GM23338 (cell line): ENCODE measurements around the gene HSD17B1. TPM values are rescaled to one million over a fixed set of nuclear protein-coding genes. Genes with fewer than 3 reads are reported as not detected.
A peak's percentile ranks its signal among the peaks of the same experiment; 100 is the strongest.

ENCODE experiments used
- ATAC-seq: fragments of 200-7000 bp; cut with Tn5 transposase; 3 replicates; pipeline ENCODE4 v1.9.1; 2020
- DNase-seq: peaks from one replicate; pipeline ENCODE4 v3.0.0-alpha.2; 2015; ENCODE audit warnings: low spot score
- H2AFZ ChIP-seq: fragments of 200-600 bp; sonication (generic); 2 replicates; pipeline ENCODE4 v1.8.0; 2016; ENCODE audit warnings: antibody characterized with exemption, mild to moderate bottlenecking, moderate library complexity
- H3F3A ChIP-seq: fragments of 200-600 bp; sonication (generic); replicated peaks from 2 replicates; pipeline ENCODE4 v1.8.0; 2017; ENCODE audit warnings: antibody characterized with exemption, mixed run types, low read depth
- H3K27ac ChIP-seq: fragments of 200-600 bp; sonication (generic); 2 replicates; pipeline ENCODE4 v1.6.1; 2016; ENCODE audit warnings: low read depth
- H3K27me3 ChIP-seq: fragments of 200-600 bp; sonication (generic); 2 replicates; pipeline ENCODE4 v1.8.0; 2016; ENCODE audit warnings: mild to moderate bottlenecking, mixed run types, moderate library complexity; ENCODE audit not compliant: insufficient read depth
- H3K36me3 ChIP-seq: fragments of 200-600 bp; sonication (generic); 2 replicates; pipeline ENCODE4 v1.8.0; 2016; ENCODE audit warnings: mild to moderate bottlenecking; ENCODE audit not compliant: insufficient read depth
- H3K4me1 ChIP-seq: fragments of 200-600 bp; sonication (generic); 2 replicates; pipeline ENCODE4 v1.8.0; 2016; ENCODE audit warnings: mild to moderate bottlenecking, moderate library complexity; ENCODE audit not compliant: insufficient read depth
- H3K4me2 ChIP-seq: fragments of 200-600 bp; sonication (generic); 2 replicates; pipeline ENCODE4 v1.7.1; 2017; ENCODE audit warnings: mixed run types
- H3K4me3 ChIP-seq: fragments of 200-600 bp; sonication (generic); 2 replicates; pipeline ENCODE4 v1.6.1; 2016; ENCODE audit warnings: mixed run types
- H3K79me2 ChIP-seq: fragments of 200-600 bp; sonication (generic); replicated peaks from 2 replicates; pipeline ENCODE4 v1.8.0; 2017; ENCODE audit warnings: mild to moderate bottlenecking; ENCODE audit not compliant: insufficient read depth
- H3K9me2 ChIP-seq: fragments of 200-600 bp; sonication (generic); 2 replicates; pipeline ENCODE4 v1.8.0; 2017; ENCODE audit not compliant: insufficient read depth
- H4K20me1 ChIP-seq: fragments of 200-600 bp; sonication (generic); replicated peaks from 2 replicates; pipeline ENCODE4 v1.8.0; 2017; ENCODE audit warnings: mild to moderate bottlenecking; ENCODE audit not compliant: insufficient read depth
- H3K27ac Mint-ChIP-seq: 2 replicates; pipeline ENCODE4 v1.8.0; 2020; ENCODE audit warnings: inconsistent platforms, mild to moderate bottlenecking, moderate library complexity, mixed read lengths
- H3K27me3 Mint-ChIP-seq: 3 replicates; pipeline ENCODE4 v1.8.0; 2022; ENCODE audit warnings: low read depth, mild to moderate bottlenecking, moderate library complexity, mixed read lengths, inconsistent platforms; ENCODE audit not compliant: insufficient read depth, poor library complexity
- H3K36me3 Mint-ChIP-seq: 3 replicates; pipeline ENCODE4 v1.8.0; 2021; ENCODE audit warnings: low read depth, mild to moderate bottlenecking, inconsistent platforms, moderate library complexity, mixed read lengths
- H3K4me1 Mint-ChIP-seq: 3 replicates; pipeline ENCODE4 v1.8.0; 2020; ENCODE audit warnings: mild to moderate bottlenecking, inconsistent platforms, mixed read lengths
- H3K4me3 Mint-ChIP-seq: 3 replicates; pipeline ENCODE4 v1.8.0; 2021; ENCODE audit warnings: moderate library complexity, mild to moderate bottlenecking, inconsistent platforms, mixed read lengths
- H3K9me3 Mint-ChIP-seq: 3 replicates; pipeline ENCODE4 v1.8.0; 2020; ENCODE audit warnings: moderate library complexity, mild to moderate bottlenecking, inconsistent platforms, mixed read lengths
- CREB1 ChIP-seq: fragments of 250-450 bp; sonication (Bioruptor Pico); IDR thresholded peaks from 2 replicates; pipeline ENCODE4 v1.5.0; 2020; ENCODE audit warnings: low read depth, mild to moderate bottlenecking, moderate library complexity
- CTCF ChIP-seq, 2 experiments: fragments of 200-600 bp in 1 of 2; sonication (generic) in 1 of 2; conservative IDR thresholded peaks; 2 replicates each; pipeline versions ENCODE4 v1.5.1 to v1.6.1; 2016 to 2017; ENCODE audit warnings: antibody characterized with exemption in 2 of 2, low read depth in 2 of 2, mild to moderate bottlenecking in 2 of 2, moderate library complexity in 1 of 2
- REST ChIP-seq: IDR thresholded peaks from one replicate; pipeline ENCODE4 v1.6.1; 2018; ENCODE audit warnings: antibody characterized with exemption; ENCODE audit not compliant: unreplicated experiment
- ZNF331 ChIP-seq: fragments of 250-450 bp; sonication (Bioruptor Pico); IDR thresholded peaks from 2 replicates; pipeline ENCODE4 v1.5.0; 2020; ENCODE audit warnings: low read depth, mild to moderate bottlenecking, moderate library complexity
- ZNF462 ChIP-seq: fragments of 250-450 bp; sonication (Bioruptor Pico); IDR thresholded peaks from 2 replicates; pipeline ENCODE4 v1.5.0; 2020; ENCODE audit warnings: mild to moderate bottlenecking, moderate library complexity
- polyA plus RNA-seq: library from polyadenylated mRNA; unstranded; fragments of >200 nt; fragmentation: Nextera tagmentation; extraction: Ambion mirVana; gene quantifications from 2 replicates; pipeline ENCODE4 v1.2.1, GENCODE V29; 2016
- total RNA-seq: library from RNA; depleted of rRNA; stranded (reverse); fragments of >200 nt; shearing (Covaris generic); gene quantifications from 2 replicates; pipeline ENCODE4 v1.2.3, GENCODE V29; 2014

Gene HSD17B1
- total and polyA plus RNA-seq, 2 experiments from 2014 or later, result 0.97 to 1.7 TPM

GRCh38 chr17:42577532-42578281 is 25.0 kb downstream of the HSD17B1 start, which contains the start of gene PSMC3IP (continued):
- no peak for TF ChIP-seq ZNF462 (CRISPR knock-in tag)

- Mint-ChIP-seq H3K4me1 (peaks cover 21% of the 10 kb centered on the region), H3K27ac (peak overlapping the region; percentile 93), H3K9me3 (no peaks in the 10 kb centered on the region), H3K36me3 (peaks cover 55% of the 10 kb centered on the region), H3K27me3 (peaks cover 14% of the 10 kb centered on the region), H3K4me3 (peak overlapping the region; percentile 93)
- H3K4me2 ChIP-seq, result peak overlapping the region; percentile 85
- H3K27me3 ChIP-seq, result no peaks in the 10 kb centered on the region
- no peak overlapping the region; the same call in 1 of the 2 replicates for H2AFZ ChIP-seq
- peaks cover 25% of the 10 kb centered on the region for H3K36me3 ChIP-seq
- no peaks in the 10 kb centered on the region for H3K9me2 ChIP-seq
- peak; percentile 83 for ATAC-seq
- H3K4me3 ChIP-seq, result peak overlapping the region; percentile 86
- H3K4me1 ChIP-seq, result peaks cover 8% of the 10 kb centered on the region
- H4K20me1 ChIP-seq, result peaks cover 10% of the 10 kb centered on the region; the same call in 1 of the 2 replicates
- H3F3A ChIP-seq, result peaks cover 34% of the 10 kb centered on the region
- peak overlapping the region; percentile 79; the same call in 1 of the 2 replicates for H3K27ac ChIP-seq
- DNase-seq, result peak; percentile 96
- H3K79me2 ChIP-seq, result peaks cover 17% of the 10 kb centered on the region
- TF ChIP-seq ZNF331 (CRISPR knock-in tag) (no peak), CREB1 (CRISPR knock-in tag) (0 out of 2 replicates have a peak, but pooled peaks have one; percentile 37), CTCF (conservative IDR thresholded peaks at IDR 0.05; ENCODE audit: low read depth in 2 of 2) (peak; percentile 73 to 85), REST (no peak)
These were observed 25.7 kb downstream of the HSD17B1 start for GRCh38 chr17:42578282-42578869.
